Calu3 (cell line): ENCODE data around the gene RAB39A. TPM values are rescaled to one million over a fixed set of nuclear protein-coding genes. Genes with fewer than 3 reads are reported as not detected.

Experiments used
- BruUV-seq: library from RNA; stranded (reverse); fragments of 400-500 nt; replicated peaks from 2 replicates; lab custom pipeline; 2021; lab: Mats Ljungman, UMichigan
- CTCF ChIA-PET: fragments of 300-600 bp; sonication (Branson Sonifier 250); formaldehyde crosslinking; loops from one replicate; lab custom pipeline; 2022; ENCODE audit warnings: antibody characterized with exemption; lab: Charles Lee
- DNase-seq: peaks from one replicate; pipeline ENCODE4 v3.0.0; 2022
- H3K27ac Mint-ChIP-seq: one replicate; pipeline ENCODE4 v1.8.0; 2022; ENCODE audit warnings: mixed read lengths; ENCODE audit not compliant: unreplicated experiment
- H3K27me3 Mint-ChIP-seq: one replicate; pipeline ENCODE4 v1.8.0; 2022; ENCODE audit warnings: mixed read lengths; ENCODE audit not compliant: unreplicated experiment
- H3K36me3 Mint-ChIP-seq: one replicate; pipeline ENCODE4 v1.8.0; 2022; ENCODE audit warnings: mild to moderate bottlenecking, moderate library complexity, mixed read lengths; ENCODE audit not compliant: insufficient read depth, unreplicated experiment
- H3K4me1 Mint-ChIP-seq: one replicate; pipeline ENCODE4 v1.8.0; 2022; ENCODE audit warnings: mild to moderate bottlenecking, low read depth, mixed read lengths; ENCODE audit not compliant: unreplicated experiment
- H3K4me3 Mint-ChIP-seq: one replicate; pipeline ENCODE4 v1.8.0; 2022; ENCODE audit warnings: mild to moderate bottlenecking, low read depth, moderate library complexity, mixed read lengths; ENCODE audit not compliant: unreplicated experiment
- H3K9me3 Mint-ChIP-seq: one replicate; pipeline ENCODE4 v1.8.0; 2022; ENCODE audit warnings: low read depth, mixed read lengths; ENCODE audit not compliant: unreplicated experiment
- CTCF ChIP-seq: fragments of 200-600 bp; IDR thresholded peaks from one replicate; pipeline ENCODE4 v1.8.0; 2022; ENCODE audit warnings: antibody characterized with exemption; ENCODE audit not compliant: unreplicated experiment
- intact Hi-C: fragments of 100-400 bp; cut with micrococcal nuclease; formaldehyde crosslinking; loops from one replicate; pipeline ENCODE4 v1.10.0; 2022; ENCODE audit not compliant: unreplicated experiment
- total RNA-seq: library from RNA; stranded (reverse); gene quantifications from 2 replicates; pipeline ENCODE4 v1.2.3, GENCODE V29; 2022

Gene RAB39A
- total RNA-seq, 1 experiment from 2014 or later, result not detected

GRCh38 chr11:107963091-107963490, 34.8 kb downstream of the RAB39A start:
- CTCF ChIA-PET, result no interaction called here
- no TSS peak for BruUV-seq
- Mint-ChIP-seq H3K9me3 (no peaks in the 10 kb centered on the region), H3K4me3 (no peak overlapping the region), H3K27ac (no peak overlapping the region), H3K4me1 (no peaks in the 10 kb centered on the region), H3K27me3 (peaks cover 3% of the 10 kb centered on the region), H3K36me3 (no peaks in the 10 kb centered on the region)
- no peak for DNase-seq
- intact Hi-C loops, result no loop called here
- no peak for TF ChIP-seq CTCF

GRCh38 chr11:107969219-107969618, 41.0 kb downstream of the RAB39A start:
- no peaks in the 10 kb centered on the region for H3K36me3 Mint-ChIP-seq
- intact Hi-C loops, result no loop called here
- no peak for TF ChIP-seq CTCF
- no TSS peak for BruUV-seq
- H3K4me3 Mint-ChIP-seq, result no peak overlapping the region
- H3K9me3 Mint-ChIP-seq, result no peaks in the 10 kb centered on the region
- no peak overlapping the region for H3K27ac Mint-ChIP-seq
- CTCF ChIA-PET, result no interaction called here
- H3K4me1 Mint-ChIP-seq, result no peaks in the 10 kb centered on the region
- DNase-seq, result no peak
- H3K27me3 Mint-ChIP-seq, result no peaks in the 10 kb centered on the region

- Mint-ChIP-seq H3K4me1 (no peaks in the 10 kb centered on the region), H3K36me3 (no peaks in the 10 kb centered on the region), H3K4me3 (no peak overlapping the region), H3K27me3 (no peaks in the 10 kb centered on the region), H3K27ac (no peak overlapping the region), H3K9me3 (no peaks in the 10 kb centered on the region)
- DNase-seq, result no peak
- no TSS peak for BruUV-seq
- intact Hi-C loops, result no loop called here
- CTCF ChIA-PET, result no interaction called here
- no peak for TF ChIP-seq CTCF
Observed at GRCh38 chr11:107970049-107970448, 41.8 kb downstream of the RAB39A start.

- H3K27ac Mint-ChIP-seq, result no peak overlapping the region
- H3K4me1 Mint-ChIP-seq, result no peaks in the 10 kb centered on the region
- TF ChIP-seq CTCF, result no peak
- no peak overlapping the region for H3K4me3 Mint-ChIP-seq
- intact Hi-C loops, result no loop called here
- no peaks in the 10 kb centered on the region for H3K36me3 Mint-ChIP-seq
- peaks cover 15% of the 10 kb centered on the region for H3K27me3 Mint-ChIP-seq
- DNase-seq, result no peak
- CTCF ChIA-PET, result no interaction called here
- BruUV-seq, result no TSS peak
- no peaks in the 10 kb centered on the region for H3K9me3 Mint-ChIP-seq
Observed at GRCh38 chr11:107973641-107974040, 45.4 kb downstream of the RAB39A start.
